Stimulated activated CD4-positive, alpha-beta T cell treated with anti-CD3 and anti-CD28 coated beads, Interleukin-4, amount 100 ng/mL, for 48 hours (primary cell): ENCODE results near the gene ADPRS.

Experiments
- DNase-seq, 2 donors: peaks; one replicate each; pipeline ENCODE4 v3.0.0-alpha.2; 2020; ENCODE audit warnings: low read depth in 2 of 2

The ADPRS gene

DNA sequence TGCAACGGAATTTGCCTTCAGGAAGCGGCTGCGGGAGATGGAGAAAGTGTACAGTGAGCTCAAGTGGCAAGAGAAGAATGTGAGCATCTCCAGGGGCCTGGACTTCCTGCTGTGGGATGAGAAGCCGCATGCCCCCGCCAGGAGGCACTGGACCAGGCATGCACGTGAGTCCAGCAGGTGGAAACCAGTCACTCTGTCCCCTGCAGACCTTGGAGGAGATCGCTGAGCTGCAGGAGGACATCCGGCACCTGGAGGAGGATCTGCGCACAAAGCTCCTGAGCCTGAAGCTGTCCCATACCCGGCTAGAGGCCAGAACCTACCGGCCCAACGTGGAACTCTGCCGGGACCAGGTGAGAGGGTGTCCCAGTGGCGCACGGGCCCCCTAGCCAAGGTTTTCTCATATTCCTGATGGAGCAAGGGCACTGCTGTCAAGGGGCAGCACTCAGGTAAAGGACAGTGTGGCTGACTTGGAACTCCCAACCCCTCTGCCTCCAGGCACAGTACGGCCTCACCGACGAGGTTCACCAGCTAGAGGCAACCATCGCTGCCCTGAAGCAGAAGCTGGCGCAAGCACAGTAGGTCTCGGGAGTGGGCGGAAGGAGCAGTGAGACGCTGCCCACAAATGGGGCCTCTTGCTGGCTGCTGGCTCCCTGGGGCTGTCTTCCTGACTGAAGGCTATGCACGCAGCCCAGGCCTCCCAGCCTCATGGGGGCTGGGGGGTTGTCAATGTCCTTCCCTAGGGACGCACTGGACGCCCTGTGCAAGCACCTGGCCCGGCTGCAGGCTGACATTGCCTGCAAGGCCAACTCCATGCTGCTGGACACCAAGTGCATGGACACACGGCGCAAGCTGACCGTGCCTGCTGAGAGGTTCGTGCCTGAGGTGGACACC, 1.2 kb upstream of the ADPRS start:
- DNase-seq, result no peak

DNA sequence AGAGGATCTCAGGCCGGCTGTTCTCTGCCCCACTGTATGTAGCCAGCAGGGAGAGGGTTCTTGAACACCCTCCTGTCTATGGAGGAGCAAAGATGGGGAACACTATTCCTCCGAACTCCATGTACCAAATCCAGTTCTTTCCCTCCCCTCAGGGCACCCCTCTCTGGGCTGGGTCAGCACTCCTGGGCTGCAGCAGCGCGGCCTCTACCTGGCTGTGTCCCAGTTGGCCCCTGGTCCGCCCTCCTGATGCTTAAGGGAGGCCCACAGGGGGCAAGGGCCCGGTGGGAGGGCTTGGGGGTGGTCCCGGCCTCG, 471 bp upstream of the ADPRS start:
- no peak for DNase-seq

DNA sequence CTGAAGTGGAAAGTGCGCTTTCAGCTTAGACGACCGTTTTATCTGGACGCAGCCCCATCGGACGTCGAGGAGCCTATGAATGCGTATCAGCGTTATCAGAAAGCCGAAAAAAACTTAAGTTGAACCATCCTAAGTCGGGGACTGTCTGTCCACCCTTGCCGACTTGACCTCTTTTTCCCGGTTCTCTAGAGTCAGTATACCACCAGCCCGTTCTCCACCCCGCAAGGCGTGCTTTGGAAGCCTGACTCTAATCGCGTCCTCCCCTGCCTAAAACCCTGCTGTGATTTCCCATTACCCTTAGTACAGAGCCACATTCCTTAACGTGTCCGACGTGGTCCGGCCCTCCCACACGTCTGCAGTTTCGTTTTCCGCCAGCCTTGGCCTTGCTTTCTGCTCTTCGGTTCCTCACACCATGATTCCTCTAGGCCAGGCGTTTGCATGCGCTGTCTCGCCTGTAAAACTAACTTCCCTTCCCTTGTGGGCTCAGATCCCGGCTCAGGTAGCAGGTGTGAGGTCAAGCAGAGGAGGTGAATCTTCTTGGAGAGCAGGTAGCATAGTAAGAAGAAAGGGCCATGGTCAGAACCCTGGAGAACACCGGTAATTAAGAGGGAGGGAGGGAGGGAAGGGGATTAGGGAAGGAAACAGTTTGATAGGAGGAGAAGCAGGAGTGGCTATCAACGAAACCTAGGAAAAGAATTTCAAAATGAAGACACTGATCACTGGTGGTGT, 865 bp downstream of the ADPRS start:
- no peak for DNase-seq

DNA sequence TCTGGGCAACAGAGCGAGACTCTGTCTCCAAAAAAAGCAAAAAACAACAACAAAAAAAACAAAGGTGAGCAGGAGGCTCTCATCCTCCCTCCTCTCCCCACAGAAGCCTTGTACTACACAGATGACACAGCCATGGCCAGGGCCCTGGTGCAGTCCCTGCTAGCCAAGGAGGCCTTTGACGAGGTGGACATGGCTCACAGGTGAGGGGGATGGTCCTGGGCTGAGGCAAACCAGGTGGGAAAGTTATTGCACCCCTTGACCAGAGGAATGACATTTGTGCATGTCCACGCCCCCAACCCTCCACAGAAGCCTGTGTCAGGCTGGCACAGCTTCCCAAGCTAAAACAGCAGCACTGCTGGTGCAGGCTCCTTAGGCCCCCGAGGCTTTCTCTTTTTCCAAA, 2.4 kb downstream of the ADPRS start:
- no peak for DNase-seq

DNA sequence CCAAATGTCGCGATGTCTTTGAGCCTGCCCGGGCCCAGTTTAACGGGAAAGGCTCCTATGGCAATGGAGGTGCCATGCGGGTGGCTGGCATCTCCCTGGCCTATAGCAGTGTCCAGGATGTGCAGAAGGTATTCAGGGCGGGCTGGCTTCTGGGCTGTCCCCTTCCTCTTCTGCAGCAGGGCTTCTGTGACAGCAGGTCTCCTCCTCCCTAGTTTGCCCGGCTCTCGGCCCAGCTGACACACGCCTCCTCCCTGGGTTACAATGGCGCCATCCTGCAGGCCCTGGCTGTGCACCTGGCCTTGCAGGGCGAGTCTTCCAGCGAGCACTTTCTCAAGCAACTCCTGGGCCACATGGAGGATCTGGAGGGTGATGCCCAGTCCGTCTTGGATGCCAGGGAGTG, 3.0 kb downstream of the ADPRS start:
- no peak for DNase-seq

DNA sequence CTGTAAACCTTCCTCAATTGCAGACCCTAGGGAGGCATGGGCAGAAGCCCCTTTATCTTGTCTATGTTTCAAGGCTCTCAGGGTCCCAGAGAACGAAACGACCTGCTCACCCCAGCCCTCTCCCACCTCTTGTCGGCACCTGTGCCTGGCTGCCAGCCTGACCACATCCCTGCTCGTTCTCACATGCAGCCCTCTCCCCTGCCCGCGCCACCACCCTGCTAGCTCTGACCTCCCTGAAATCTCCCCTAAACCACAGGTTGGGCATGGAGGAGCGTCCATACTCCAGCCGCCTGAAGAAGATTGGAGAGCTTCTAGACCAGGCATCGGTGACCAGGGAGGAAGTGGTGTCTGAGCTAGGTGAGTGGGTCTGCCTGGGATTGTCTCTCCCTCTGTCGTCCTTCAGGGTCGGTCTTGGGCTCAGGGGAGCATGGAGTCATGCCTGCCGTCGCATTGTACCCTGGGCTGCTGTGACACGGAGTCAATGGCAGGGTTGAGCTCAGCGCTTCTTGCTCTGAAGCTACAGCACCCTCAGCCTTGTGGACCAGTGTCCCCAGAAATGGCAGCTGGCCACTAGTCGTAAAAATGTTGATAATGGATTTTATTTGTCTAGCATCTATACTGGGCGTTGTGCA, 3.6 kb downstream of the ADPRS start:
- DNase-seq, result no peak

DNA sequence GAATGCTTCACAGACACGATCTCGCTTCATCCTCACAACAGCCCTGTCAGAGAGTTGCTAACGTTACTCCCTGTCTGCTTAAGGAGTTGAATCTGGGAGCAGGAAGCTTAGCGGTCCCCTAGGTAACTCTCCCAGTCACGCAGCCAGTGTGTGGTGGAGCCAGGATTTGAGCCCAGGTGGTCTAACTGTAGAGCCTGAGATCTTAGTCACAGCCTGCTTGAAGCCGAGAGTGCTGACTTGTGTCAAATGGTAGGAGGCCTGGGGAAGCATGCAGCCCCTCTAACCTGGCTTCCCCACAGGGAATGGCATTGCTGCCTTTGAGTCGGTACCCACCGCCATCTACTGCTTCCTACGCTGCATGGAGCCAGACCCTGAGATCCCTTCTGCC, 4.1 kb downstream of the ADPRS start:
- DNase-seq, result no peak

DNA sequence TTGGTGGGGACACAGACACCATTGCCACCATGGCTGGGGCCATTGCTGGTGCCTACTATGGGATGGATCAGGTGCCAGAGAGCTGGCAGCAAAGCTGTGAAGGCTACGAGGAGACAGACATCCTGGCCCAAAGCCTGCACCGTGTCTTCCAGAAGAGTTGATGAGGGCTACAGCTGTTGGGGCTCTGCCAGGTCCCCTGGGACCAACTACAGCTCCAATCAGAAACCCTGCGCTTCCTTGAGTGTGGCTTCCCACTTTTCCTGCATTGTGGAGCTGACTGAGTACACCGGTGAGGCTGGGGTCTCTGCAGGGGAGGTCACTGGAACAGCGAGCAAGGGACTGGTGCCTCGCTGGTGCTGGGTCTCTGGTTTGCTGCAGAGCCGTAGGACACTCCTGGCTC, 4.5 kb downstream of the ADPRS start:
- DNase-seq, result no peak

DNA sequence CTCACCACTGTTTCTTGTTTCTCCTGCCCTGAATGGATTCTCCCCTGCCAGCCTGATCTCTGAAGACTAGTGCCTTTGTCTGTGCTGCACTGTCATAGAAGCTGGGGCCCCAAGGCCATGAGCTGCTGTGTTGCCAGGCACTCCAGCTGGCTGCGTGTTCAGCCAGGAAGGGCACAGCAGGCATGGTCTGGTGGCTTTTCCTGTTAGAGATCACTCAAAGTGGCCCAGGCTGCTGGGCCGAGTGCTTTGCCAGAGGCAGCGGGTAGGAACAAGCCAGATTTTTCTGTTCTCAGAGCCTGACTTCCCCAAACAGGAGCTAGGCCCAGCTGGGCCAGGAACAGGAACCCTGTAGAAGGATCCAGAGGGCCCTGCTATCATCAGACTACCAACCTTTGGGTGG, 5.2 kb downstream of the ADPRS start:
- no peak for DNase-seq

DNA sequence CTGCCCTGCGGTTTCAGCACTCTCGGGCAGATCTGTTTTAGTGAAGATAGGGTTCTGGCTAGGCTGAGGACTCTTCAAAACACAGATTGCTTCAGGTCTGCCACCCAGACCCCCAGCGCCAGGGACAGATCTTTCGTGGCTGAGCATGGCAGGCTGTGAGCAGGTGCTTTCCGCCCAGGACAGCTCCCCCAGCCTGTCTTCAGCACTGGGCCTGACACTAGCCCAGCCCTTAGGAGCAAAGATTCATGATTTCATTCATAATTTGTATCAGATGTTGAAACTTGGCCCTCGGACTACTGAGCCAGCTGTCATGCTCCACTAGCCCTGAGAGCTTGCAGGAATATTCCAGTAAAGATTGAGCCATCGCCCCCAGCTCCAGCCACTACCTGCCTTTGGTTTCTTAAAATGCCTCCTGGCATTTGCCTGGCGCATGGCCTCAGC, 5.9 kb downstream of the ADPRS start:
- no peak for DNase-seq

DNA sequence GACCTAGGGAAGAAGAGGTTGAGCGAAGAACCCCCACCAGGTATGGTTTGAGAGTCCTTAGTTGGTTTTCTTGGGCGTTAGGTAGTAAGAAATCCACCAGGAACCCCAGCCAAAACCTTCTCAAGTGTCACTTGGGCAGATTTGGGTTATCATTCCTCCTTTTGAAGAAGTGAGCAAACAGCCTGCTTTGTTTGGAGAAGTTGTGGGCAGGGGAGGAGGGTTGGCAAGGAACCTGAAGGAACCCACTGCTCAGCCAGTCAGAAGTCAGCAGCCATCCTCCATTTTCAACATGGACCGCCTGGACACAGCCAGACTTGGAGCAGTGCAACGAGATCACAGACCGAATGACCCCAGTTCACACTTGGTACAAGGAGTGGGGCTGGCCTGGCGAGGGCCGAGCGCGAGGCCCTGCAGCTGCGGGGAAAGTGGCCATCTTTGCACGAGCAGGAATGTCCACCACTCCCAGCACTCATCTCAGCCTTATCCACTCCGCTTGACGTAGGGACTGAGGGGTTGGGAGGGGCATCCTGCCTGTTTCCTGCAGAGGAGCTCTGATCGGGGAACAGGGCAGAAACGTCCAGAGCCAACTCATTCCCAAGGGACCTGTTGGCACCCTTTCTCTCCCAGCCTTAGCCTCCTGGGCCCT, 7.2 kb downstream of the ADPRS start:
- DNase-seq, result no peak

DNA sequence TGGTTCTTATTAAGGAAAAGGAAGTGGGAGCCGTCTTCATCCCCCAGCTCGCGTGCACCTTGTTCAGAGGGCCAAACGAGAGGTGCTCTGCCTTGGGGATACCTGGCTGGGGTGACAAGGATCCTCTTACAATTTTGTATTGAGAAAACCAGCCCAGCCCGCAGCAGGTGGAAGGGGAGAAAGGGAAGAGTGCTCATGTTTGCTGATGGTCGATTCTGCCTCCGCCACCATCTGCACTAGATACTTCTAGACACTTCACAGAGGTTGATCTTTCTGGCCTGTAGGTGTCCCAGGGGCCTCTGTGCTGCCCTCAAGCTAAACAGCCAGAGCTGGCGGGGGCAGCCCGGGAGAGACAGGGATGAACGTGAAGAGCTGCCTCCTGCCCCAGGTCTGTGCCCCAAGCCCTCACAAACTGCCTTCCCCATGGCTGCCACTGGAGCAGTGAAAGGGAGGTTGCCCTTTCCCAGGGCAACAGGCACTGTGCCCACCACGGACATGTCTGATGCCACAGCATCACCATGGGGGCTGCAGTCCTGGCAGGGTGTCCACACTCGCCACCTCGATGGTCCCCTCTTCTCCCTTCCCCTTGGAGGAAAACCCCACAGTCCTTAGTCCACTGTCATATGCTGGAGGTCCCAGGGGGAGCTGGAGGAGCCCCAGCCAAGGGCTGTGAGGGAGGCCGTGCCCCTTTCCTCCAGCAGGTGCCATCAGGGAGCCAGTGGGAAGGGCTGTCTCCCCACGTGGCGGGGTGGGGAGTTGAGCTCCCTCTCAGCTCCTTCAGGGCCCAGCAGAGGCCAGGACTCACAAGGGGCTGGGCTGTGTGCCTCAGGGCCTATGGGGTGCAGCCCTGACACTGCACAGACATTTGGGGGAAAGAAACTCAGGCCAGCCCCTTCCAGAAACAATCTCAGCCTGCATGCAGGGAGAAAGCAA, 8.1 kb downstream of the ADPRS start:
- no peak for DNase-seq

DNA sequence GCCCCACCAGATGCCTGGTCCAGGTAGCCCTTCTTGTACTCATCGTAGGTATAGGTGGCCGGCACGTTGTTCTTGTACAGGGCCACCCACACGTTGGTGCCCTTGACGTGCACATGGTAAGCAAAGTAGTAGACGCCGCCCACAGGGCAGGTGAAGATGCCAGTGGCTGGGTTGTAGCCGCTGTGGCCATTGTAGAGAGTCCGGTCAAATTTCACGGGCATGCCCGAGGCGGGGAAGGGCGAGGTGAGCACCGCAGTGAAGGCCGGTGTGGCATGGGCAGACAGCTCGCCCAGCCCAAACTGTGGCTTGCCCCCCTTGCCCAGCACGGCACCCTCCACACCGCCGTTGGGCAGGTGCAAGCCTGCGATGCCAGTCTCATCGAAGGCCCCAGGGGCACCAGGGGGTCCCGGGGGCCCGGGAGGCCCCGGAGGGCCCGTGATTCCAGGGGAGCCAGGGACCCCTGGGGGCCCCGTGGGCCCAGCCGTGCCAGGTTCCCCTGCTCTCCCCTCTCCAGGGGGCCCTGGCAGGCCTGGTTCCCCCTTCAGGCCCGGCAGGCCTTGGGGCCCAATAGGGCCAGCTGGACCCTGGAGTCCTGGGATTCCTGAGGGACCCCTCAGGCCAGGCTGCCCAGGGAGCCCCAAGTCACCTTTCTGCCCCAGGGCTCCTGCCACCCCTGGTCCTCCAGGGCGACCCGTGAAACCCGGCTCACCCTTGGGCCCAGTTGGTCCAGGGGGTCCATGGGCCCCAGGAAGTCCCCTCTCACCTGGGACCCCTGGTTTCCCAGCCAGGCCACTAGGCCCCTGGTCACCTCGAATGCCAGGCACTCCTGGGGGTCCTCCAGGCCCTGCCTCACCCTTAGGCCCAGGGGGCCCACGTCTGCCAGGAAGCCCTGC, 9.2 kb downstream of the ADPRS start:
- DNase-seq, result no peak

DNA sequence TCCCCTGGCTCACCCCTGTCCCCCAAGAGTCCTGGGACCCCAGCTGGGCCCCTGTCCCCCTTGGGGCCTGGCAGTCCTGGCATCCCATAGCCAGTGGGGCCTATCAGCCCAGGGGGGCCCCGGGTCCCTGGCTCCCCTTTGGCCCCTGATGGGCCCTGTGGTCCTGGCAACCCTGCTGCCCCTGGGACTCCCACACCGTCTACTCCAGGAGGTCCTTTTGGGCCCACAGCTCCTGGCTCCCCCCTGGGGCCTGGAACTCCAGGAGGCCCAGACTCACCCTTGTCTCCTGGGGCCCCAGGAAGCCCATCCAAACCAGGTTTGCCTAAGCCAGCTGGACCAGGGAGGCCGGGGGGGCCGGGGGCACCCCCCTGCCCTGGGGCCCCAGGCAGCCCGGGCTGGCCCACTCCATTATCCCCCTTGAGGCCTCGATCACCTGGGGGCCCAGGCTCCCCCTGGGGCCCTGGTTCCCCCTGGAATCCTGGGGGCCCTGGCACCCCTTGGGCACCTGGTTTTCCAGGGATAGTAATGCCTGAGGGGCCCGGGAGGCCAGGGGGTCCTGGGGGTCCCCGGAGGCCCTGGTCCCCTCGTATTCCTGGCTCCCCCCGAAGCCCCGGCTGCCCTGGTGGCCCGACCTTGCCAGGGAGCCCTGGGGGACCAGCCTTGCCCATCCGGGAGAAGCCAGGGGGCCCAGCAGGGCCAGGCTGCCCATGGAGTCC, 10.1 kb downstream of the ADPRS start:
- no peak for DNase-seq

DNA sequence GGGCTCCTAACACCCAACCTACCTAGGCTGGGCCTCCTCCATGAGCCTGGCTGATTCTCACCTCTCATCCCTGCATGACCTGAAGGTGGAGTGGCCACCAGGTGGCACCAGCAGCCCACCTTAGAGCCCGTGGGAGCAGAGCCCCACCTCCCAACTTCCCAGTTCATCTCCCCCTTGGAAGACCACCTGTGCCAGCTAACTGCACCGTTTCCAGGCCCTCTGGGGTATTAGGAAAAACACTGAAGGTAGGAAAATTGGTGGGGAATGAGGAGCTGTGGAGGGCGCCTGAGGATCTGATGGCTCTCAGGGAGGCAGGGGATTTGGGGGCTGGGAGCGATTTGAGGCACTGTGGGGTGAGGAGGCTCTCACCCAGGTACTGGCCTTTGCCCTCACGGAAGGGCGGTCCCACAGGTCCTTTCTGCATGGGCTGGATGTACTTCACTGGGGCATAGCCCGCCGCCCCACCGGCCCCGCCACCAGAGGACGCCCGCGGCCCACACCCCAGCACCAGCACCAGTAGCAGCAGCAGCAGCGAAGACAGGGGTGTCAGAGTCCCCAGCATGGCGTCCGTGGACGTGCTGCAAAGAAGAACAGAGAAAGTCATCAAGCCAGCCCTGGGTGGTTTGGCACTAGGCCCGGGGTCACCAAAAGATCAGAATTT, 11.1 kb downstream of the ADPRS start:
- DNase-seq, result peak; percentile 72 to 77

DNA sequence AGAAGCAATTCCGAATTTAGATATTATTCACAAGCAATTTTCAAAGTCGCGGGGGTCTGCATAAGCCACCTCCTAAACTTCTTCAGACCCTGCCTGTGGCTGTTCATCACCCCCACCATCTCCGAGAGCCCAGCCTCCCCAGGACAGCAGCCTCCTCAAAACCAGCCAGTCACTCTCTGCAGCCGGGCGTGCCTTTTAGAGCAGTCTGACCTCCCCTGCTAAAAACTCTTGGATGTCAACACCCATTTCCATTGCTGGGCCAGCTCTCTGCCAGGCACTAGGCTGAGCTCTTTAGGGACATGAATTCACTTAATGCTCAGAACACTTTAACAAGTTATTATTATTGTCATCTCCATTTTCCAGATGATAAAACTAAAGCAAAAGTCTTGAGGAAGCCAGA, 11.7 kb downstream of the ADPRS start:
- no peak for DNase-seq

DNA sequence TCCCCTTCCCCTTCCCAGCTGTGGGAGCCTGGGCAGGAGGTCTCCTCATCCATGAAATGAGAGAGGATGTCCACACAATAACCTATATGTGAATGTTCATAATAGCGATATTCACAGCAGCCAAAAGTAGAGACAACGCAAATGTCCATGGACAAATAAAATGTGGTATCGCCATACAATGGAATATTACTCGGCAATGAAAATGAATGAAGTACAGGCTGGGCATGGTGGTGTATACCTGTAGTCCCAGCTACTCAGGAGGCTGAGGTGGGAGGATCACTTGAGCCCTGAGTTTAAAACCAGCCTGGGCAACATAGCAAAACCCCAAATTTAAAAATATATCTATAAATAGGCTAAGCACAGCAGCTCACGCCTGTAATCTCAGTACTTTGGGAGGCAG, 12.9 kb downstream of the ADPRS start:
- DNase-seq, result no peak

DNA sequence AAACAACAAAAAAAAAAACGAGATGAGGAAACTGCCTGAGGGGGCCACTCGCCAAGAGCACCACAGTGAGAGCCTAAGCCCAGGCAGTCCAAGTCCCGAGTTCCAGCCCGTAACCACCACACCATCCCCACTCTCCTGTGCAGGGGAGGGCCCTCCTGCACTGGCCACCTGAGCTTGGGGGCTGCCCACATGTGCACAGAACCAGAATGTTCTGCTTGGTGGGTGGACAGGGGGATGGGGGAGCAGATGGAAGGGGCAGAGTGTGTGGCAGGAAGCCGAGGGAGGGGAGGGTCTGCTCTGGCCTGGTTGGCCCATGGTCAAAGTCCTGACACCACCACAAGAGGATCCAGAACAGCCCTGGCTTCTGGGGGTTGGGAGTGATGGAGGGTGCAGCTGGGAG, 17.6 kb downstream of the ADPRS start:
- DNase-seq, result no peak

DNA sequence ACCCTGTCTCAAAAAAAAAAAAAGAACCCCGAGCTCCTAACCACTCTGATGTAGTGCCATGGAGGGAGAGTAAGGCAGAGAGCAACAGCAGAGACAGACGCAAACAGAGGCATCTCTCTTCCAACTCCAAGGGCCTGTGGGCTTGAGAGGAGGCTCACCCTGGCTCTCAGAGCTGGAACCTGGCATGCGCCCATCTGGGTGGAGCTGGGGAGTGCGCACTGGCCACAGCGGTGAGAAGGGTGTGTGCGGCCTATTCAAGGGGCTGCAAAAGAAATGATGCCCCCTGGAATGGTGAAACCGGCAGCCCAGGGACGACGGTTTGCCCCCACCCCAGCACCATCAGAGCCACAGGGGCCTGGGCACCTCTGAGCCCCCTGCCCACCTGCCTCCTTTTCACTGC, 18.7 kb downstream of the ADPRS start:
- DNase-seq, result no peak
